ENCODE results near the gene PCCA. TPM values are rescaled to one million over a fixed set of nuclear protein-coding genes. Genes with fewer than 3 reads are reported as not detected.
"Not testable (repeated sequence)": the region's sequence is repeated elsewhere in the genome, so short reads cannot be mapped to it uniquely, and the experiment has no call there.

The PCCA gene
- total RNA-seq, 1 experiment from 2014 or later: 39.9 TPM

- peaks cover 7% of the 10 kb centered on the region for H3K36me3 Mint-ChIP-seq (ENCODE audit: insufficient read depth, unreplicated experiment)
- Histone ChIP-seq H3K27me3 (replicated peaks; ENCODE audit: control insufficient read depth, insufficient read depth, low read length) (no peaks in the 10 kb centered on the region), H3K4me1 (no peaks in the 10 kb centered on the region), H3K9me3 (no peaks in the 10 kb centered on the region), H3K36me3 (ENCODE audit: control insufficient read depth, insufficient read depth, low read length) (no peaks in the 10 kb centered on the region), H3K4me3 (ENCODE audit: low read depth, low read length) (no peak overlapping the region)
- H3K4me3 Mint-ChIP-seq (ENCODE audit: unreplicated experiment): no peak overlapping the region
- TF ChIP-seq, protein P1, sequence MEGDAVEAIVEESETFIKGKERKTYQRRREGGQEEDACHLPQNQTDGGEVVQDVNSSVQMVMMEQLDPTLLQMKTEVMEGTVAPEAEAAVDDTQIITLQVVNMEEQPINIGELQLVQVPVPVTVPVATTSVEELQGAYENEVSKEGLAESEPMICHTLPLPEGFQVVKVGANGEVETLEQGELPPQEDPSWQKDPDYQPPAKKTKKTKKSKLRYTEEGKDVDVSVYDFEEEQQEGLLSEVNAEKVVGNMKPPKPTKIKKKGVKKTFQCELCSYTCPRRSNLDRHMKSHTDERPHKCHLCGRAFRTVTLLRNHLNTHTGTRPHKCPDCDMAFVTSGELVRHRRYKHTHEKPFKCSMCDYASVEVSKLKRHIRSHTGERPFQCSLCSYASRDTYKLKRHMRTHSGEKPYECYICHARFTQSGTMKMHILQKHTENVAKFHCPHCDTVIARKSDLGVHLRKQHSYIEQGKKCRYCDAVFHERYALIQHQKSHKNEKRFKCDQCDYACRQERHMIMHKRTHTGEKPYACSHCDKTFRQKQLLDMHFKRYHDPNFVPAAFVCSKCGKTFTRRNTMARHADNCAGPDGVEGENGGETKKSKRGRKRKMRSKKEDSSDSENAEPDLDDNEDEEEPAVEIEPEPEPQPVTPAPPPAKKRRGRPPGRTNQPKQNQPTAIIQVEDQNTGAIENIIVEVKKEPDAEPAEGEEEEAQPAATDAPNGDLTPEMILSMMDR (IDR thresholded peaks at IDR 0.05; ENCODE audit: insufficient read depth in 1 of 2, low read depth in 1 of 2, low read length in 1 of 2, severe bottlenecking in 1 of 2, unreplicated experiment in 1 of 2): no peak
- no peaks in the 10 kb centered on the region for H3K27me3 Mint-ChIP-seq (ENCODE audit: insufficient read depth, unreplicated experiment)
- no peak overlapping the region for H3K27ac Mint-ChIP-seq (ENCODE audit: unreplicated experiment)
- H3K4me1 Mint-ChIP-seq (ENCODE audit: low read depth, unreplicated experiment): no peaks in the 10 kb centered on the region
- no peaks in the 10 kb centered on the region for H3K9me3 Mint-ChIP-seq (ENCODE audit: unreplicated experiment)
- intact Hi-C loops (cut with micrococcal nuclease; ENCODE audit: unreplicated experiment): no loop called here
- no peak for DNase-seq
- CTCF ChIA-PET: no interaction called here
- no TSS peak for BruUV-seq (replicated peaks)
- POLR2A ChIA-PET: no interaction called here
Observed at GRCh38 chr13:100149389-100149788, 60.5 kb downstream of the PCCA start.

DNA sequence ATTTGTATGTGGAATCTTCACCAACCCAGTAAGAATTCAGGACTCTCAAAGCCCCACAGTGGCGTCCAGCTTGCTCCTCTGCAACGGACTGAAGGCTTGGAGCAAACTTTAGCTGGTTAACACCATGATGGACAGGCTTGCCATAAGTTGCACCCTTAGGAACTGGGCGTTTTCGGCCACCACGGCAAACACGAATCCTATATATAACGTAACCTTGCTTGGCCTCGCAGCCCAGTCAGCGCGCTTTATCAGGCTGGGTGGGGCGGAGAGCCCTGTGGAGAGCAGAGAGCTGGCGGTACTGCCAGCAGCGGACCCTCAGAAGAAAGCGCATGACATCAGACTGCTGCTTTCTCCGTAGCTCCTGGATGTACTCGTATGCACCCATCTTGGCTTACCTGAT, 61.8 kb downstream of the PCCA start:
- H3K4me1 ChIP-seq; H3K4me1 Mint-ChIP-seq (ENCODE audit: low read depth, unreplicated experiment); H3K27ac Mint-ChIP-seq (ENCODE audit: unreplicated experiment); H3K4me3 ChIP-seq (ENCODE audit: low read depth, low read length); POLR2A ChIA-PET; H3K36me3 ChIP-seq (ENCODE audit: control insufficient read depth, insufficient read depth, low read length); H3K27me3 ChIP-seq (replicated peaks; ENCODE audit: control insufficient read depth, insufficient read depth, low read length); H3K36me3 Mint-ChIP-seq (ENCODE audit: insufficient read depth, unreplicated experiment); H3K9me3 Mint-ChIP-seq (ENCODE audit: unreplicated experiment); H3K27me3 Mint-ChIP-seq (ENCODE audit: insufficient read depth, unreplicated experiment); H3K9me3 ChIP-seq; BruUV-seq (replicated peaks); H3K4me3 Mint-ChIP-seq (ENCODE audit: unreplicated experiment); CTCF ChIA-PET; DNase-seq: not testable (repeated sequence)
- intact Hi-C loops (cut with micrococcal nuclease; ENCODE audit: unreplicated experiment): loop anchor here (10.0 kb wide), 1 partner anchor 364 kb away; no protein-coding TSS in a partner anchor

- ChIA-PET CTCF (no interaction called here), POLR2A (no interaction called here)
- no peak overlapping the region for H3K27ac Mint-ChIP-seq (ENCODE audit: unreplicated experiment)
- DNase-seq: no peak
- no peaks in the 10 kb centered on the region for H3K9me3 Mint-ChIP-seq (ENCODE audit: unreplicated experiment)
- intact Hi-C loops (cut with micrococcal nuclease; ENCODE audit: unreplicated experiment): loop anchor here (10.0 kb wide), 1 partner anchor 360 kb away; no protein-coding TSS in a partner anchor
- no peaks in the 10 kb centered on the region for H3K4me1 Mint-ChIP-seq (ENCODE audit: low read depth, unreplicated experiment)
- Histone ChIP-seq H3K4me3 (ENCODE audit: low read depth, low read length) (no peak overlapping the region), H3K27me3 (replicated peaks; ENCODE audit: control insufficient read depth, insufficient read depth, low read length) (no peaks in the 10 kb centered on the region), H3K9me3 (no peaks in the 10 kb centered on the region), H3K36me3 (ENCODE audit: control insufficient read depth, insufficient read depth, low read length) (no peaks in the 10 kb centered on the region), H3K4me1 (no peaks in the 10 kb centered on the region)
- TF ChIP-seq, protein P1 (IDR thresholded peaks at IDR 0.05; ENCODE audit: insufficient read depth in 1 of 2, low read depth in 1 of 2, low read length in 1 of 2, severe bottlenecking in 1 of 2, unreplicated experiment in 1 of 2): no peak
- no TSS peak for BruUV-seq (replicated peaks)
- peaks cover 6% of the 10 kb centered on the region for H3K36me3 Mint-ChIP-seq (ENCODE audit: insufficient read depth, unreplicated experiment)
- H3K4me3 Mint-ChIP-seq (ENCODE audit: unreplicated experiment): no peak overlapping the region
- no peaks in the 10 kb centered on the region for H3K27me3 Mint-ChIP-seq (ENCODE audit: insufficient read depth, unreplicated experiment)
Observed at GRCh38 chr13:100154842-100155416, 66.0 kb downstream of the PCCA start.
